Esophagus squamous epithelium (tissue), 5 donors: Measurements from ENCODE around the gene LNPEP. TPM values are rescaled to one million over a fixed set of nuclear protein-coding genes. Genes with fewer than 3 reads are reported as not detected.
A peak's percentile ranks its signal among the peaks of the same experiment; 100 is the strongest.

ENCODE experiments used
- DNase-seq: peaks from one replicate; lab custom pipeline; 2025; lab: John Stamatoyannopoulos, UW
- H3K27ac ChIP-seq, 4 donors: fragments of 200-600 bp; sonication (generic); one replicate each; pipeline ENCODE4 v1.5.1; 2016 to 2019; ENCODE audit warnings: mild to moderate bottlenecking in 1 of 4
- H3K27me3 ChIP-seq, 4 donors: fragments of 200-600 bp; sonication (generic); 1 replicate in 3 of 4; 2 replicates in 1 of 4; pipeline versions ENCODE4 v1.5.1 to v1.6.0; 2017 to 2021; ENCODE audit warnings: antibody characterized with exemption in 1 of 4
- H3K36me3 ChIP-seq, 3 donors: fragments of 200-600 bp; sonication (generic); one replicate each; pipeline ENCODE4 v1.5.1; 2016 to 2019
- H3K4me1 ChIP-seq, 3 donors: fragments of 200-600 bp; sonication (generic); one replicate each; pipeline ENCODE4 v1.5.1; 2017 to 2019
- H3K4me3 ChIP-seq, 4 donors: fragments of 200-600 bp; sonication (generic); 1 replicate in 3 of 4; 2 replicates in 1 of 4; pipeline ENCODE4 v1.5.1; 2016 to 2019; ENCODE audit warnings: mild to moderate bottlenecking in 2 of 4, moderate library complexity in 1 of 4
- H3K9me3 ChIP-seq, 3 donors: fragments of 200-600 bp; sonication (generic); one replicate each; pipeline ENCODE4 v1.5.1; 2016 to 2019
- POLR2A ChIP-seq, 4 donors: fragments of 450-650 bp; IDR thresholded peaks; one replicate each; pipeline ENCODE4 v1.6.1; 2017; ENCODE audit warnings: antibody characterized with exemption in 4 of 4, mild to moderate bottlenecking in 4 of 4, moderate library complexity in 3 of 4
- WGBS, 2 donors: methylation state at CpG; one replicate each; pipeline ENCODE4 v1.1.5; 2018; 5-methylcytosine and 5-hydroxymethylcytosine counted together
- intact Hi-C: fragments of 100-400 bp; cut with DNase I; formaldehyde crosslinking; loops from one replicate; pipeline ENCODE4 v1.15.0; 2022
- total RNA-seq, 4 donors: library from RNA; depleted of rRNA; stranded (reverse); fragments of >200 nt; gene quantifications; one replicate each; pipeline ENCODE4 v1.1.0, GENCODE V29; 2016
- TF ChIP-seq, protein P1 (sequence below), 6 experiments: fragments of 450-650 bp in 4 of 6; fragments of 200-600 bp in 2 of 6; sonication (generic) in 2 of 6; IDR thresholded peaks; one replicate each; pipeline ENCODE4 v1.5.1; 2016 to 2019; ENCODE audit warnings: antibody characterized with exemption in 6 of 6, mild to moderate bottlenecking in 4 of 6, moderate library complexity in 4 of 6
- donor health status: DM: yes; HTN: yes; CAD: no.

The LNPEP gene
- total RNA-seq, 4 donors from 2014 or later: 32.0 to 48.1 (median 36.0) TPM

DNA sequence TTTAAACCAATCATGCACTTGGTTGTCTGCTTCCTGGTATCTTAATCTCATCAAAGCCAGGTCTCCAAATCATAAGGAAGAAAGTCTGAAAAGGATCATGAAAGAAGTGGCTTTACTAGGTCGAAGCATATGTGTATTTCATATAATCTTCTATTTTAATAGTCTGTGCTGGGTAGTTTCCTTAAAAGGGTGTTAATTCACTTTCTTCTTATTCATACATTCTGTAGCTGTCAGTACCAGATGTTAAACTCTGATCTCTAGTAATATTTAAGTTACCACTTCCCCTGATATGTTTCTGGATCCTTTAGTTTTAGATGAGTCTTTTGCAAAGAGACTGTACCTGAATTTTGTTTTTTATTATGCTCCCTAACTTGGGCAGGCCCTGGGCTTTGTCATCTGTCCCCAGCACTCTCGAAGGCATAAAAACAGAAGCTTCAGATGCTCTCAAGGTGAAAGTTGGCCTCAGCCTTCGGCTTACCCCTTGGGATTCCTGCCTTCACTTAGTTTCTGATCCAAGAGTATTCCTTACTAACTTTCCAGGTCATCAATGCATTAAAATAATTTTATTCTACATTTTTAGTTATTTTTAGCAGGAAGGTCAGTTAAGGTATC is 15.0 kb upstream of the LNPEP start:
- no peak overlapping the region for H3K4me3 ChIP-seq
- H3K36me3 ChIP-seq: peaks cover 0 to 23% (median 0%) of the 10 kb centered on the region in 3 donors
- H3K27me3 ChIP-seq: no peaks in the 10 kb centered on the region
- H3K9me3 ChIP-seq: no peaks in the 10 kb centered on the region
- peaks cover 0 to 40% (median 0%) of the 10 kb centered on the region in 3 donors for H3K4me1 ChIP-seq
- intact Hi-C loops: no loop called here
- WGBS, 2 donors: 51 to 70% methylated on average over 3 of the region's 3 CpGs
- no peak for DNase-seq
- TF ChIP-seq, protein P1, sequence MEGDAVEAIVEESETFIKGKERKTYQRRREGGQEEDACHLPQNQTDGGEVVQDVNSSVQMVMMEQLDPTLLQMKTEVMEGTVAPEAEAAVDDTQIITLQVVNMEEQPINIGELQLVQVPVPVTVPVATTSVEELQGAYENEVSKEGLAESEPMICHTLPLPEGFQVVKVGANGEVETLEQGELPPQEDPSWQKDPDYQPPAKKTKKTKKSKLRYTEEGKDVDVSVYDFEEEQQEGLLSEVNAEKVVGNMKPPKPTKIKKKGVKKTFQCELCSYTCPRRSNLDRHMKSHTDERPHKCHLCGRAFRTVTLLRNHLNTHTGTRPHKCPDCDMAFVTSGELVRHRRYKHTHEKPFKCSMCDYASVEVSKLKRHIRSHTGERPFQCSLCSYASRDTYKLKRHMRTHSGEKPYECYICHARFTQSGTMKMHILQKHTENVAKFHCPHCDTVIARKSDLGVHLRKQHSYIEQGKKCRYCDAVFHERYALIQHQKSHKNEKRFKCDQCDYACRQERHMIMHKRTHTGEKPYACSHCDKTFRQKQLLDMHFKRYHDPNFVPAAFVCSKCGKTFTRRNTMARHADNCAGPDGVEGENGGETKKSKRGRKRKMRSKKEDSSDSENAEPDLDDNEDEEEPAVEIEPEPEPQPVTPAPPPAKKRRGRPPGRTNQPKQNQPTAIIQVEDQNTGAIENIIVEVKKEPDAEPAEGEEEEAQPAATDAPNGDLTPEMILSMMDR (IDR thresholded peaks at IDR 0.05): no peak
- TF ChIP-seq POLR2A (IDR thresholded peaks at IDR 0.05): no peak
- H3K27ac ChIP-seq: peak overlapping the region in 2 of 4 donors; percentile 17 to 43

DNA sequence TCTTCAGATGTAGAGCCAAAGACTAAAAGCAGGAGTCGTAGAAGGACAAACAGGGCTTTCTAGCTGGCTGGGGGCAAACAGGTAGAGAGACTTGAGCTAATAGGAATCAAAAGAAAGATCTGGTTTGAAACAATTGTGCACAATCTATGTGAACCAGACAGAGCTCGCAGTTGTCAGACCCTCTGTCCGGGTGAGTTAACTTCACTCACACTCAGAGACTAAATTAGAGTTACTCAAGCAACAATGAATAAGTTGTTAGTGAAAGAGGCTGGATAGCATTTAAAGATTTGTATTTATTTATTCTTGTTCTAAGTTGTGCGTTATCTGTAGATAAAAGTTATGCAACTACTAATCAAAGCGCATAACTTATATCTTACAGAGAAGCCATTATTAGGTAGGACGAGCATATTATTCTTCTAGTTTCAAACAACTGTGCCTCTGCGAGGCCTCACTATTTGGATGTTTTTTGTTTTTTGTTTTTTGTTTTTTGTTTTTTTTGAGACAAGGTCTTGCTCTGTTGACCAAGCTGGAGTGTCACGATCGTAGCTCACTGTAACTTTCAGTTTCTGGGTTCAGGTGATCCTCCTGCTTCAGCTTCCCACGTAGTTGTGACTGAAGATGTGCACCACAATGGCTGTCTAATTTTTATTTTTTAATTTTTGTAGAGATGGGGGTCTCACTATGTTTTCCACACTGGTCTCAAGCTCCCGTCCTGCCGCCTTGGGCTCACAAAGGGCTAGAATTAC is 13.2 kb upstream of the LNPEP start:
- Histone ChIP-seq H3K27me3 (no peaks in the 10 kb centered on the region), H3K27ac (no peak overlapping the region), H3K4me3 (no peak overlapping the region), H3K36me3 (peaks cover 0 to 12% (median 0%) of the 10 kb centered on the region in 3 donors), H3K4me1 (peaks cover 0 to 40% (median 0%) of the 10 kb centered on the region in 3 donors), H3K9me3 (no peaks in the 10 kb centered on the region)
- intact Hi-C loops: no loop called here
- no peak for TF ChIP-seq POLR2A (IDR thresholded peaks at IDR 0.05)
- TF ChIP-seq, protein P1 (IDR thresholded peaks at IDR 0.05): no peak
- WGBS, 2 donors: 83 to 86% methylated on average over 10 of the region's 12 CpGs
- no peak for DNase-seq

DNA sequence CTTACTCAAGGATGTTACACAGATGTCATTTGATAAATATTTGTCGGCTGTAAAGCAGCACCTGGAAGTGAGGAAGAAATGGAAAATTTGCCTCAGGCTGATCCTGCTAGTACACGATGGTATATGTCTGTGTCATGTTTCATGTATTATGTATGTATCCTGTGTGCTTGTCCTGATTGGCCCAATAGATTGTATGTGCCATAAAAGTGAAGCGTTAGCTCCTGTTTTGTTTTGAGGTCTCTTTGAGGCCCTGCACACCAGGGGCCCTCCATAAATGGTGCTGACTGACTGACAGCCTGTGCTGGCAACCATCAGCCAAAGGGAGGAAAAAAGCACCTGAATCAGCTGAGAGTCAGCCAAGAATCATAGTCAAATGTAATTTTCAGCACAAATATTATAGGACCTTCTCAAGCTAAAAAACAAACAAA is 11.8 kb upstream of the LNPEP start:
- no peaks in the 10 kb centered on the region for H3K9me3 ChIP-seq

DNA sequence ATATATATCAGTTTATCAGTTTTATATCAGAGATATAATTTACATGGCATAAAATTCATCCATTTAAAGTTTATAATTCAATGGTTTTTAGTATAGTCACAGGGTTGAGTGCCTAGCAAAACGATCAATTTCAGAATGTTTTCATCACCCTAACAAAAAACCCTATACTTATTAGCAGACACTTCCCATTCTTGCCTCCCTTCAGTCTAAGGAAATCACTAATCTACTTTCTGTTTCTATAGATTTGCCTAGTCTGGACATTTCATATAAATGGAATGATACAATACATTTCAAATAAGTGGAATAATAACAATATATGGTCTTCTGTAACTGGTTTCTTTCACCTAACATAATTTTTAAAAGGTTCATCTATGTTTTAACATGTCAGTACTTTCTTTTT is 9.6 kb upstream of the LNPEP start:
- TF ChIP-seq, protein P1 (IDR thresholded peaks at IDR 0.05): no peak
- H3K9me3 ChIP-seq: no peaks in the 10 kb centered on the region
- no peaks in the 10 kb centered on the region for H3K27me3 ChIP-seq
- H3K4me3 ChIP-seq: no peak overlapping the region
- H3K4me1 ChIP-seq: peaks cover 0 to 24% (median 0%) of the 10 kb centered on the region in 3 donors
- no peak for DNase-seq
- 76 to 83% methylated on average over 1 of the region's 1 CpG for WGBS, 2 donors
- no peak overlapping the region for H3K27ac ChIP-seq
- intact Hi-C loops: no loop called here
- no peaks in the 10 kb centered on the region for H3K36me3 ChIP-seq

More for the DNA sequence above, 11.8 kb upstream of the LNPEP start:
- Histone ChIP-seq H3K4me1 (peaks cover 0 to 40% (median 0%) of the 10 kb centered on the region in 3 donors), H3K4me3 (no peak overlapping the region), H3K27me3 (no peaks in the 10 kb centered on the region), H3K36me3 (no peaks in the 10 kb centered on the region), H3K27ac (no peak overlapping the region)
- intact Hi-C loops: no loop called here
- WGBS, 2 donors: 35 to 37% methylated on average over 3 of the region's 3 CpGs
- no peak for DNase-seq
- TF ChIP-seq POLR2A (IDR thresholded peaks at IDR 0.05): no peak
- TF ChIP-seq, protein P1 (IDR thresholded peaks at IDR 0.05): no peak

DNA sequence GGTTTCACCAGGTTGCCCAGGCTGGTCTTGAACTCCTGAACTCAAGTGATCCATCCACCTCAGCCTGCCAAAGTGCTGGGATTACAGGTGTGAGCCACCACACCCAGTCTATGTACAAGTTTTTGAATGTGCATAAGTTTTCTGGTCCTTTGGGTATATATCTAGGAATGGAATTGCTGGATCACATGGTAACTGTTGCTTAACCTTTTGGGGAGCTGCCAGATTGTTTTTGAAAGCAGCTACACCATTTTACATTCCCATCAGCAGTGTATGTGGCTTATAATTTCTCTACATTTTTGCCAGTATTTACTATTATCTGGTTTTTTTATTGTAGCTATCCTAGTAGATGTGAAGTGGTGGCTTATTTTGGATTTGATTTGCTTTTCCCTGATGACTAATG is 8.9 kb upstream of the LNPEP start:
- DNase-seq: no peak
- Histone ChIP-seq H3K9me3 (no peaks in the 10 kb centered on the region), H3K27ac (no peak overlapping the region), H3K36me3 (no peaks in the 10 kb centered on the region), H3K4me3 (no peak overlapping the region), H3K27me3 (no peaks in the 10 kb centered on the region), H3K4me1 (peaks cover 0 to 18% (median 0%) of the 10 kb centered on the region in 3 donors)
- intact Hi-C loops: no loop called here
- TF ChIP-seq, protein P1 (IDR thresholded peaks at IDR 0.05): no peak
- no peak for TF ChIP-seq POLR2A (IDR thresholded peaks at IDR 0.05)
